ENCODE data around the gene DEDD. TPM values are rescaled to one million over a fixed set of nuclear protein-coding genes. Genes with fewer than 3 reads are reported as not detected.

The DEDD gene
- total RNA-seq, 1 donor from 2014 or later, result 39.1 TPM

- no peak for DNase-seq
Observed at GRCh38 chr1:161072751-161073449, 59.6 kb downstream of the DEDD start.

DNA sequence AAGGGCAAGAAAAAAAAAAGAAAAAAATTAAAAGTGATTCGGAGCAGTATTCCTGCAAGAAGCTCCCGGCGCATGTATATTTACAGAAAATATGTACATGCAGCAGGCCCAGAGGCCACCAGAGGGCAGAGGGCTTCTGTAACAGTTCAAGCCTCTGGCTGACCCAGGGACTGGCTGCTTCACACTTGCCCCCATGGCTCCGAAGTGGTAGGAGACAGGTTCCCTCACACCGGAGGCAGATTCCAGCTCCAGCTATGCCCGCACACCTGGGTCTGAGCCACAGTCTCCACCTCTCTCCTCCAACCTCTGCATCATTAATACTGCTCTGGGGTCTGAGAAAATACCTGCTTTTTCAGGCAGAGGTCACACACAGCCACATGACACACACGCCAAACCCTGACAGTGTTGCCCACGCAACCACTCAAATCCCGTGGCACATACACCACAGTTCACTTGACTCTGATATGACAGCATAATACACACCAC, 60.5 kb downstream of the DEDD start:
- DNase-seq, result peak; percentile 54

Other genes with a start within 250 kb of the DEDD start
- gene ITLN1, start 247.5 kb downstream of the DEDD start, total RNA-seq, result not detected in 2 replicates
- gene ITLN2, start 177.9 kb downstream of the DEDD start, total RNA-seq, result not detected in 2 replicates
- 304 and 318 TPM in 2 replicates for gene F11R, start 111.5 kb downstream of the DEDD start, total RNA-seq
- gene TSTD1, start 93.7 kb downstream of the DEDD start, total RNA-seq, result 1.4 and 6.8 TPM in 2 replicates
- gene USF1, start 86.7 kb downstream of the DEDD start, total RNA-seq, result 94.3 and 125 TPM in 2 replicates
- not detected in 2 replicates for gene ARHGAP30, start 62.8 kb downstream of the DEDD start, total RNA-seq
- 0.17 and 0.28 TPM in 2 replicates for gene NECTIN4, start 43.1 kb downstream of the DEDD start, total RNA-seq
- 0.93 and 1.5 TPM in 2 replicates for gene KLHDC9, start 34.3 kb downstream of the DEDD start, total RNA-seq
- gene PFDN2, start 14.6 kb downstream of the DEDD start, total RNA-seq, result 30.2 and 42.7 TPM in 2 replicates
- 11.6 and 17.5 TPM in 2 replicates for gene NIT1, start 14.6 kb downstream of the DEDD start, total RNA-seq
- gene UFC1, start 21.3 kb upstream of the DEDD start, total RNA-seq, result 119 and 134 TPM in 2 replicates
- gene USP21, start 26.8 kb upstream of the DEDD start, total RNA-seq, result 5.4 and 12.8 TPM in 2 replicates
- 14.9 and 18.0 TPM in 2 replicates for gene PPOX, start 33.8 kb upstream of the DEDD start, total RNA-seq
- gene B4GALT3, start 44.8 kb upstream of the DEDD start, total RNA-seq, result 24.8 and 44.1 TPM in 2 replicates
- 19.7 and 38.9 TPM in 2 replicates for gene ADAMTS4, start 66.4 kb upstream of the DEDD start, total RNA-seq
- 154 and 208 TPM in 2 replicates for gene NDUFS2, start 69.7 kb upstream of the DEDD start, total RNA-seq
- 0.19 TPM in 1 of 2 replicates, not detected in the other for gene FCER1G, start 82.6 kb upstream of the DEDD start, total RNA-seq
- not detected in 2 replicates for gene APOA2, start 91.0 kb upstream of the DEDD start, total RNA-seq
- gene TOMM40L, start 93.4 kb upstream of the DEDD start, total RNA-seq, result 14.8 and 23.6 TPM in 2 replicates
- gene NR1I3, start 105.5 kb upstream of the DEDD start, total RNA-seq, result not detected in 2 replicates
- not detected in 2 replicates for gene PCP4L1, start 126.1 kb upstream of the DEDD start, total RNA-seq
- gene MPZ, start 177.3 kb upstream of the DEDD start, total RNA-seq, result 0.68 and 1.0 TPM in 2 replicates
- gene SDHC, start 181.7 kb upstream of the DEDD start, total RNA-seq, result 20.1 and 34.2 TPM in 2 replicates
- gene CFAP126, start 235.2 kb upstream of the DEDD start, total RNA-seq, result not detected in 2 replicates